ENCODE results near the gene DDR2.

DDR2 gene

DNA sequence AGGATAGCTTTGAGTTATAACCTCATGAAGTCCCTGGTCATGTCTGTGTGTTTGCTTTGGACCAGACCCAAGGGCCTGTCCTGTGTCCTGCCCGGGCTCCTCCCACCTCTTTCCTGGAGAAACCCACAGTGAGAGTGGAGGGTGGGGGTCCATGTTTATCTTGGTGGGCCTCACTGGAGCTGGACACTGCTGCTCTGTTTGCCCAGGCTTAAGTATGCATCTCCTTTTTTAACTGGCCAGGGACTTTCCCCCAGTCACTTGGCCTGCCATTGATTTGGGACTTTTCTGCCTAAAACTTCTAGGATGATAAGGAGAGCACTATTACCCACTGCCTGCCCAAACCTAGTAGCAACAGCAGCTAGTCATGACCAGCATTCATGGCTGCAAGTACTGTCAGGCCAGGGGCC, 49.8 kb downstream of the DDR2 start:
- Histone ChIP-seq H3K36me3 (no peaks in the 10 kb centered on the region), H3K27ac (no peak overlapping the region), H3K9me3 (no peaks in the 10 kb centered on the region), H3K4me3 (ENCODE audit: low read depth in 1 of 2, low read length in 1 of 2) (no peak overlapping the region), H3K4me1 (ENCODE audit: control insufficient read depth in 1 of 2, insufficient read depth in 1 of 2, low read depth in 1 of 2, low read length in 1 of 2) (no peaks in the 10 kb centered on the region), H3K27me3 (no peaks in the 10 kb centered on the region)
- TF ChIP-seq, protein P1, sequence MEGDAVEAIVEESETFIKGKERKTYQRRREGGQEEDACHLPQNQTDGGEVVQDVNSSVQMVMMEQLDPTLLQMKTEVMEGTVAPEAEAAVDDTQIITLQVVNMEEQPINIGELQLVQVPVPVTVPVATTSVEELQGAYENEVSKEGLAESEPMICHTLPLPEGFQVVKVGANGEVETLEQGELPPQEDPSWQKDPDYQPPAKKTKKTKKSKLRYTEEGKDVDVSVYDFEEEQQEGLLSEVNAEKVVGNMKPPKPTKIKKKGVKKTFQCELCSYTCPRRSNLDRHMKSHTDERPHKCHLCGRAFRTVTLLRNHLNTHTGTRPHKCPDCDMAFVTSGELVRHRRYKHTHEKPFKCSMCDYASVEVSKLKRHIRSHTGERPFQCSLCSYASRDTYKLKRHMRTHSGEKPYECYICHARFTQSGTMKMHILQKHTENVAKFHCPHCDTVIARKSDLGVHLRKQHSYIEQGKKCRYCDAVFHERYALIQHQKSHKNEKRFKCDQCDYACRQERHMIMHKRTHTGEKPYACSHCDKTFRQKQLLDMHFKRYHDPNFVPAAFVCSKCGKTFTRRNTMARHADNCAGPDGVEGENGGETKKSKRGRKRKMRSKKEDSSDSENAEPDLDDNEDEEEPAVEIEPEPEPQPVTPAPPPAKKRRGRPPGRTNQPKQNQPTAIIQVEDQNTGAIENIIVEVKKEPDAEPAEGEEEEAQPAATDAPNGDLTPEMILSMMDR (IDR thresholded peaks at IDR 0.05), result no peak

GRCh38 chr1:162687870-162688269, 55.6 kb downstream of the DDR2 start:
- H3K4me1 ChIP-seq (ENCODE audit: control insufficient read depth in 1 of 2, insufficient read depth in 1 of 2, low read depth in 1 of 2, low read length in 1 of 2), result no peaks in the 10 kb centered on the region

GRCh38 chr1:162688521-162688920, 56.3 kb downstream of the DDR2 start:
- Histone ChIP-seq H3K27ac (no peak overlapping the region), H3K4me1 (ENCODE audit: control insufficient read depth in 1 of 2, insufficient read depth in 1 of 2, low read depth in 1 of 2, low read length in 1 of 2) (no peaks in the 10 kb centered on the region), H3K27me3 (no peaks in the 10 kb centered on the region), H3K9me3 (no peaks in the 10 kb centered on the region), H3K4me3 (ENCODE audit: low read depth in 1 of 2, low read length in 1 of 2) (no peak overlapping the region), H3K36me3 (no peaks in the 10 kb centered on the region)
- TF ChIP-seq, protein P1 (IDR thresholded peaks at IDR 0.05), result no peak

More at GRCh38 chr1:162687870-162688269, 55.6 kb downstream of the DDR2 start:
- Histone ChIP-seq H3K27me3 (no peaks in the 10 kb centered on the region), H3K27ac (no peak overlapping the region), H3K4me3 (ENCODE audit: low read depth in 1 of 2, low read length in 1 of 2) (no peak overlapping the region), H3K36me3 (no peaks in the 10 kb centered on the region), H3K9me3 (no peaks in the 10 kb centered on the region)
- TF ChIP-seq, protein P1 (IDR thresholded peaks at IDR 0.05), result no peak

DNA sequence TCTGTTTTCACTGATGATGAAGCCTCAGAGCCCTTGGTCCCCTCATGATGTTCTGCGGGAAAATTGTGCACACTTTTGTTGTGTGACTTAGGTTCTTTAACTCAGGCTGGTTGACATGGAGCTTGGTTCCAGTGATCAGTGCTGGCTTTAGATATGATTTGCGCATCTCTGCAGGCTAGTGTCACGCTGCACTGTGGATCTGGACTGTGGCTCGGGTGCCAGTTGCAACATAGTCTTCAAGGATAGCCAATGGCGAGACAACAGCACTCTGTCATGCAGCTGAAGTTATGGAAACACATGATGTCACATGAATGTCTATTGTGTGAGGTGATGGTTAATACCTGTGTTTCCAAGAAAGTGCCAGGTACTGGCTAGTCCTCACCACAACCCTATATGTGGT, 56.7 kb downstream of the DDR2 start:
- TF ChIP-seq, protein P1 (IDR thresholded peaks at IDR 0.05), result no peak
- Histone ChIP-seq H3K27ac (no peak overlapping the region), H3K27me3 (peaks cover 3% of the 10 kb centered on the region), H3K4me1 (ENCODE audit: control insufficient read depth in 1 of 2, insufficient read depth in 1 of 2, low read depth in 1 of 2, low read length in 1 of 2) (no peaks in the 10 kb centered on the region), H3K36me3 (no peaks in the 10 kb centered on the region), H3K9me3 (no peaks in the 10 kb centered on the region), H3K4me3 (ENCODE audit: low read depth in 1 of 2, low read length in 1 of 2) (no peak overlapping the region)

DNA sequence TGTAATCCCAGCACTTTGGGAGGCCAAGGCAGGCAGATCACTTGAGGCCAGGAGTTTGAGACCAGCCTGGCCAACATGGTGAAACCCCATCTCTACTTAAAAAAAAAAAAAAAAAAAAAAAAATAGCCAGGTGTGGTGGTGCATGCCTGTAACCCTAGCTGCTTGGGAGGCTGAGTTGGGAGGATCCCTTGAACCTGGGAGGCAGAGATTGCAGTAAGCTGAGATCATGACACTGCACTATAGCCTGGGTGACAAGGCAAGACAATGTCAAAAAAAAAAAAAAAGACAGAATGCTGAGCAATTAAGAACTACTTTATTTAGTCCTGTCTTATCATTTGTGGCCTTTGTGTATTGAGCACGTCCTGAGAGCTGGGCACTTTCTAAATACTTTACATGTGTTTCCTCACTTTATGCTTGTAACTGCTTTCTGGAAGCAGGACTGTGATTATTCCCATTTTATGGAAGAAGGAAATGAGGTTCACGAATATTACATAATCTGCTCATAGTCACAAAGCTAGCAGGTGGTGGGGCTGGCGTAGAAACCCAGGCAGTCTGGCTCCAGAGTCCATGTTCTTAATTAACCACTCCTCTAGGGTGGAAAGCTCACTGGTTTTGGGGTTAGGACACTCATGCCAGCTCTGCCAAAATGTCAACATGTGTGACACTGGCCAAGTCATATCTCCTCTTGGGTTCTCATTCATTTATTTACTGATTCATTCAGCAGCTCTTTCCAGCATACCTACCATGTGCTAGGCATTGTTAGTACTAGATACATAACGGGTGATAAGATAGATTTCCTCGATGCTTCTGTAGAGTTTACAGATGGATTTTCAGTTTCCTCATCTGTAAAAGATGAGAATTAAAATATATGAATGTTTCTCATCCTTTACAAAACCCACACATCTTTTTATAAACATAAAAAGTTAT, 57.7 kb downstream of the DDR2 start:
- TF ChIP-seq, protein P1 (IDR thresholded peaks at IDR 0.05), result no peak
- no peak overlapping the region for H3K27ac ChIP-seq

More for the DNA sequence above, 57.7 kb downstream of the DDR2 start:
- Histone ChIP-seq H3K9me3 (no peaks in the 10 kb centered on the region), H3K27me3 (peaks cover 6% of the 10 kb centered on the region), H3K4me1 (ENCODE audit: control insufficient read depth in 1 of 2, insufficient read depth in 1 of 2, low read depth in 1 of 2, low read length in 1 of 2) (no peaks in the 10 kb centered on the region), H3K4me3 (ENCODE audit: low read depth in 1 of 2, low read length in 1 of 2) (no peak overlapping the region), H3K36me3 (no peaks in the 10 kb centered on the region)

All from neutrophil (primary cell).